NOMO-1 (cell line): Measurements from ENCODE around the gene SLC44A5.
A peak's percentile ranks its signal among the peaks of the same experiment; 100 is the strongest.
"Not testable (repeated sequence)": the region's sequence is repeated elsewhere in the genome, so short reads cannot be mapped to it uniquely, and the experiment has no call there.

ENCODE experiments used
- DNase-seq, 2 experiments: peaks; one replicate each; lab custom pipeline; 2025; ENCODE audit not compliant: unreplicated experiment in 2 of 2; lab: John Stamatoyannopoulos, UW

SLC44A5 gene

DNA sequence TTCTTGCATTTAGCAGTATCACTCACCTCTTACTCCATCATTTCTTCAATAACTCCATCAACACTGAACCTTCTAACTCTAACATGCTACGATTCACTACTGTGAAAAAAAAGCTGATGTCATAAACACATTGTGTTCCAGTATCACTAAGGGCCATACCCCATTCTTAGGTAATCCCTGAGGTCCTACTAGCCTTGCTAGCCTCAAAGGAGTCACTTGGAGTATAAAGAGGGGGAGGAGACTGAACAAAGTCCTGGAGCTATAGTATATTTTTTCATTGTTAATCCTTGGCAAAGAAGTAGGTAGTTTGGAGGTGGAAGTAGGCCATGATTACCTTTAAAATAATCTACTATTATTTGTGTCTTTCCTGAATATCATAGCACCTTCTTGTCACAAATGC is at the start of gene SLC44A5:
TSS of gene SLC44A5 (minus strand) at position 101 of the 400 bp plus-strand sequence. CDS start 69,667 bp downstream, outside the sequence.
- DNase-seq = no peak

DNA sequence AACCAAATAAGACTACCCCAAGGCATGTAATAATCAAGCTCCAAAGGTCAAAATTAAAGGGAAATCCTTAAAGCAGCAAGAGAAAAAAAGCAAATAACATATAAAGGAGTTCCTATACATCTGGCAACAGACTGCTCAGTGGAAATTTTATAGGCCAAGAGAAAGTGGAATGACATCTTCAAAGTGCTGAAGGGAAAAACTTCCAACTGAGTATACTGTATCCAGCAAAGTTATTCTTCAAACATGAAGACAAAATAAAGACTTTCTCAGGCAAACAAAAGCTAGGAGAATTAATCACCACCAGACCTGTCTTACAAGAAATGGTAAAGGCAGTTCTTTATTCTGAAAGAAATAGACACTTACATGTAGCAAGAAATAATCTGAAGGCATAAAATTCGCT is 45.0 kb upstream of the SLC44A5 start:
- DNase-seq = no peak

DNA sequence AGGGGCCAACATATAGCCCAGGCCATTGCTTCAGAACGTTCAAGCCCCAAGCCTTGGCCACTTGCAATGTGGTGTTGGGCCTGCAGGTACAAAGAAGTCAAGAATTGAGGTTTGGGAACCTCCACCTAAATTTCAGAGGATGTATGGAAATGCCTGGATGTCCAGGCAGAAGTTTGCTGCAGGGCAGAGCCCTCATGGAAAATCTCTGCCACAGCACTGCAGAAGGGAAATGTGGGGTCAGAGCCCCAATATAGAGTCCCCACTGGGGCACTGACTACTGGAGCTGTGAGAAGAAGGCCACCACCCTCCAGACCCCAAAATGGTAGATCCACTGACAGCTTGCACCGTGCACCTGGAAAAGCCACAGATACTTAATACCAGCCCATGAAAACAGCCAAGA is 36.3 kb upstream of the SLC44A5 start:
- not testable (repeated sequence) for DNase-seq

DNA sequence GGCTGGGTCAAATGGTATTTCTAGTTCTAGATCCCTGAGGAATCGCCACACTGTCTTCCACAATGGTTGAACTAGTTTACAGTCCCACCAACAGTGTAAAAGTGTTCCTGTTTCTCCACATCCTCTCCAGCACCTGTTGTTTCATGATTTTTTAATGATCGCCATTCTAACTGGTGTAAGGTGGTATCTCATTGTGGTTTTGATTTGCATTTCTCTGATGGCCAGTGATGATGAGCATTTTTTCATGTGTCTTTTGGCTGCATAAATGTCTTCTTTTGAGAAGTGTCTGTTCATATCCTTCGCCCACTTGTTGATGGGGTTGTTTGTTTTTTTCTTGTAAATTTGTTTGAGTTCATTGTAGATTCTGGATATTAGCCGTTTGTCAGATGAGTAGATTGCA is 34.2 kb upstream of the SLC44A5 start:
- DNase-seq = not testable (repeated sequence)

DNA sequence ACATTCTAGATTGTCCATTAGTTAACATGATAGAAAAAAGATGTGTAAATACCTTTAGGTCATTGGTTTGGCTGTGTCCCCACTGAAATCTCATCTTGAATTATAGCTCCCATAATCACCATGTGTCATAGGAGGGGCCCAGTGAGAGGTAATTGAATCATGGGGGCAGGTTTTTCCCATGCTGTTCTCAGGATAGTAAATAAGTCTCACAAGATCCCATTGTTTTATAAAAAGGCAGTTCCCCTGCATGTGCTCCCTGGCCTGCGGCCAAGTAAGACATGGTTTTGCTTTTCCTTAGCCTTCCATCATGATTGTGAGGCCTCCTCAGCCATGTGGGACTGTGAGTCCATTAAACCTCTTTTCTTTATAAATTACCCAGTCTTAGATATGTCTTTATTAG is 32.5 kb upstream of the SLC44A5 start:
- DNase-seq = no peak

DNA sequence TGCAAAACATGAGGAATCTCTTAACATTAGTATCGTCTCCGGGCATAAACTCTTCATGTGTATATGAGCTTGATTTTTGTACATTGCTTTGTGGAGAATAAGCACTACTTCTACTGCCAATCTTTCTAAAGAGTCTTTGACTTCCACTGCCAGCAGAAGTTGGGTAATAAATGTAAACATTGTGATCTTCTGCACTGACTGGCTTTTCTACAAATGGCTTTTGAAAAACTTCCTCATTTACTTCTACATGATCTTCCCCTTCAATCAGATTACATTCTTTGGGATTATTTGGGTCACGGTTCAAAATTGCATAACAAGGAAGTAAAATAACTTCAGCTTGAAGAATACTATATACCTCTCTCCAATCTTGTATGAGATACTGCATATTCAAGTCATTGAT is 30.4 kb upstream of the SLC44A5 start:
- DNase-seq = peak in 1 of 2 experiments; percentile 30

DNA sequence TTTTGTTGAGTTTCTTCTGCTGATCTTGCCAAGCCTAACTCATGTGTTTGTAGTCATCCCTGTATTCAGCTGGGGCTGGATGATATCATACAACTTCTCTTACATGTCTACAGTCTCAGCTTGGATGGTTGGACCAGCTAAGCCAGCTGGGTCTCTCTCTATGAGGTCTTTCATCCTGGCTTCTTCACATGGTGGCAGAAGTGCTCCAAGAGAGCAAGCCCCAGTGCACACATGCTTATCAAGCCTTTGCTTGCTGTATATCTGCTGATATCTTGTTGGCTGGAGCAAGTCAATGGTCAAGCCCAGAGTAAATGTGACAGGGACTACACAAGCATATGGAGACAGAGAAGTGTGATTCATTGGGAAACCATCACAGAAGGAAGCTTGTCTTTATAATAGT is 29.2 kb upstream of the SLC44A5 start:
- no peak for DNase-seq

DNA sequence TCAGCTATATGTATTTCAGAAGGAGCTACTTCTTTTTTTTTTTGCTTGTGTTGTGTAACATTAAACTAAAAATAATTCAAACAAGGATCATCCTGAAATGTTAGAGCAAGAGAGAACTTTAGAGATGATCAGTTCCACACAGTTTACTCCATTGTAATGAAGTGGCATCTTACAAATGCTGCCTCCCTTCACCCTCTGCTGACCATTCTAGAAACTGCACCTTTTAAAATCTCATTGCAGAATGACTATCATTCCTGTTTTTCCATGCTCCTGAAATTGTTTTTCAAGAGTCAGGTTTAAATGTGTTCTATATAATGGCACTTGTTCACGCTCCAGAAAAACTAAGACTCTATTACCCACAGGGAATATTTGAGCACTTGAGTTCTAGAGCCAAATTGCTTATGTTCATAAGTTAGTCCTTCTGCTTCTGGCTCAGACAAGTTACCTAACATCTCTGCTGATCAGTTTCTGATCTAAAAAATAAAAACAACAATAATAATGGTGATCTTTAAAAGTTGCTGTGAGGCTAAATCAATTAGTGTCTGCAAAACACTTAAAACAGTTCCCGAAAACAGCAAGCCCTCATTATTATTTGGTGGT is 21.5 kb upstream of the SLC44A5 start:
- DNase-seq = peak in 1 of 2 experiments; percentile 22

DNA sequence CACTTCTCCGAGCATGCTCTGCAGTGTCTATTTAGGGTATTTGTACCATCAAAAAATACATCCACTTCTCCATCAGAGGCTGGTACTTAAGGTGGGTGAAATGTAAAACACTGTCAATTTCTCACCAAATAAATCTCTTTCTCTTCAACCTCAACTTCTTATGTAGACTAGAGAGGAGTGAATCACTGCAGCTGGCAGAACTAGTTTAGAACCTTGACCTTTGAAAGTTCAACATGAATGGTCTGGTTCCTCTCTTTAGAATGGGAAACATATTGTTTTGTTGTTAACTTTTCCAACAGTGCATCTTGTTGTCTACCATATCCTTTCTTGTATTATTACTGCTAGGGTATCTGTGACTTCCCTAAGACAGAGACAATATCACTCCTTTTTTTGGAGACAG is 20.1 kb upstream of the SLC44A5 start:
- DNase-seq = no peak

DNA sequence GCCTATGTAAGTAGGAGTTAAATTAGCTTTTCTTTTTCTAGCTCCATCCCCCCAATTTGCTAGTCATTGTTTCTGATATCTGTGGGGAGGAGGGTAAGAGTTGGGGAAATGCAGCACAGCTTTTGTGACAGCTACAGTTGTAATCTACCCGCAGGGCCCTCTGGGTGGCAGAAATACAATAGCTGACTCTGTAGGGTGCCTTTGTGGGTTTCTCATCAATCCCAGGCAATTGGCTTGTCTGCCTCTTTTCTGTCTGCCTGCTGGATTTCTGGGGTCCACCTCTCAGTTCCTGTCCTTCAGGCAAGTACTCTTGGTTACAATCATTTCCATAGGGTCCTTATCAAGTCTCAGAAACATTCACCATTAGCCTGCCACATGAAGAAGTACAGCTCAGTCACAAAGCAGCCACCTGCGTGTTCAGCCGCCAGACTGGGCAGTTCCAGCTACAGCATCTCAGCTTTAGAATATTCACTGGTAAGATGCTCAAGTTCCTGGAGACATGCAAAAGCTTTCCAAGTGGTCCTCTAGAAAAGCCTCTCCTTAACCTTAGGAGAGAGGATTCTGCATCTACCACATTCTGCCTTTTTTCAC is 19.2 kb upstream of the SLC44A5 start:
- DNase-seq = no peak

DNA sequence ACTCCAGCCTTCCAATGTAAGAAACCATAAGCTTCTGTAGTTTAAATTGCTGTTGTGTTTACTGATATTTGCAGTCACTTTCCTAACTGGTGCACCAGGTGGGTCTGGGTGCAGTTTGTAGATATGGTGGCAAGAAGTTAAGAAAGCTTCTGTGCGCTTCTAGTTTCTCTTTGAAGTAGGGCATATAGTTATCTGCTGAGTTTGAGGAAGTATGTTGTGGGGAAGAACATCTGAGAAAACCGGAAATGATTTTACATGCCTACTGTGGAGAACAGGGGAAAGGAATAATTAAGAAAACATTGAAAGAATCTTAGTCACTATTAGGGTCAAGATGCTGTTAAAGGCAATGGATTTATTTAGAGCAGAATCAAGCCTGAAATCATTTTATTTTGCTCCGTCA is 14.9 kb upstream of the SLC44A5 start:
- peak in 1 of 2 experiments; percentile 4 for DNase-seq

DNA sequence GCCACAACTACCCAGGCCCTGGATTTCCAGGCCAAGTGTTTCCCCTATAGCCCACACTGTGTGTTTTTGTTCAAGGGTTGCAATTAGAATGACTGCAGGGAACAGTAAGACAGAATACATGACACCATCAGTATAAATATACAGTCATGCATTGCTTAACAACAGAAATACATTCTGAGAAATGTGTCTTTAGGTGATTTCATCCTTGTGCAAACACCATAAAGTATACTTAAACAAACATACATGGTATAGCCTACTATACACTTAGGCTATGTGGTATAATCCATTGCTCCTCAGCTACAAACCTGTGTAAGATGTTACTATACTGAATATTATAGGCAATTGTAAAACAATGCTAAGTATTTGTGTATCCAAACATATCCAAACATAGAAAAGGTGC is 7.5 kb upstream of the SLC44A5 start:
- no peak for DNase-seq

DNA sequence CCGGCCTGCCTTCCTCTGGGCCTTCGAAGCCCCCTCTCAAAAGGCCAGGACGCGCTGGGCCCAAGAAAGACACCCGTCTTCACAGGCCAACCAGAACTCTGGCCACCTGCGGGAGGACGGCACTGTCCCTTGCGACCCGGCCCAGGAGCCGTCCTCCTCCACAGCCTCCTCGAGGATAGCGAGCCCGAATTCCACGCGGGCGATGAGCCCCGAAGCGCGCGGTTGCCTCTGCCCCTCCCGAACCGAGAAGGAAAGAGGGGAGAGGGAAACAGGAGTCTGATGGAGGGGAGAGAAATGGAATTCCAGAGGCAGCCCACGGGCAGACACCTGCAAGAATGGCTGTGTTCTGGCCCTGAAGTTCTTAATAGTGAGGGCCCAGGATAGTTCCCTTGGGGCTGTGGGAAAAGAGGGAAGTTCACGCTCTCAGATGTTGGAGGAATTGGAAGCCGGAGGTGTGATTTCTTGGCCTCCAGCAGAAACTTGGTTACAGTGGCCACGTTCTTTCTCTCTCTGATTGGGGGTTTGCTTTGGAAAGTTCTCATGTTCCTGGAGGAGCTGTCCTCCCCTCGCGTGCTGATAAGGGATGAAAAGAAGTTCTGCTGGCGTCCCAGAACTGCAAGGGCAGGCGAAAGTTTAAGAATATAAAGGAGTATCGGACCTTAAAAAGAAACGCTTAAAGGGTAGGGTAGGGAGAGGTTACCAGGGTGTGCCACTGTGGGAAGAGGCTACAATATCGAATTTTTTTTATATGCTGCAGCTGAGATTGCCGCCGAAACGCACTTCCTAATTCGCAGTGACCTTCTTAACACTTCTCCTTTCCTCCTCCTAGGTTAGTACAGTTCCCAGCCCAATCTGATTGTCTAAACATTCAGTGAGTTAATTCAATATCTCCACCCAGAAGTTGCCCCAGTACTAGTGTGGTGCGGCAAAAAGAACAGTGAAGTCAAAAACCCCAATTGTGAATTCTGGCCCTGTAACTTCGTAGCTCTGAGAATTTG is 5.8 kb upstream of the SLC44A5 start:
- peak in 1 of 2 experiments; percentile 2 for DNase-seq

DNA sequence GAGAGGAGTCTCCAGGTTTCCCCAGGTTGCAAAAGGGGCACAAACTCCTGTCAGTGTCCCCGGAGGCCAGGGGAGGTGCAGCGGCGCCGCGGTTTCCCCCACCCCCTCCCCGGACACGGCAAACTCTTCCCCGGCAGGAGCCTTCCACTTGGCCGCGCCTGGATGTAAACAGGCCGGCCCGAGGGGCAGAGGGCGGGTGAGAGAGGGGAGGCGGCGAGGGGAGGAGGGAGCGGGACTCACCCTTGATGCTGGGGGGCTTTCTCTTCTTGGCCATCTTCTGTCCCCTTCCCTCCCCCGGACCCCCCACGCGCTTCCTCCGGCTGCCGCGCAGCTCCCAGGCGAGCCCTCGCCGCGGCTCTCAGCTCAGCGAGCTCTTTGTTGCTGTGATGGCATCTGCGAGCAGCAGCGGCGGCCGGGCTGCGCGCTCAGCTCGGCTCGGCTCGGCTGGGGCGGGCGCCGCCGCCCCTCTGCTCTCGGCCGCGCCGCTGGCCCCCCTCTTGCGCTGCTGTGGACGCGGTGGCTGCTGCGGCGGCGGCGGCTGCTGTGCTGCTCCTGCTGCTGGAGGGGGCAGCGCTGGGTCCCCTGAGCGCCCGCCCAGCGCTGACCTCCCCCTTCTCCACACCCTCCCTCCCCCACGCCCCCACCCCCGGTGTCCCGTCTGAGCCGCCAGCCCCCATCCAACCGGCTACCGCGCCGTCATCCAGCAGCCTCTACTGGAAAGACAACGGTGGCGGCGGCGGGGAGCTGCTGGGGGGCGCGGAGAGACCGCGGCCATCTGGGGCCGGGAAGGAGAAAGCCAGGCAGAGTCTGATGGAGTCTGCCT is 4.9 kb upstream of the SLC44A5 start:
- DNase-seq = no peak

DNA sequence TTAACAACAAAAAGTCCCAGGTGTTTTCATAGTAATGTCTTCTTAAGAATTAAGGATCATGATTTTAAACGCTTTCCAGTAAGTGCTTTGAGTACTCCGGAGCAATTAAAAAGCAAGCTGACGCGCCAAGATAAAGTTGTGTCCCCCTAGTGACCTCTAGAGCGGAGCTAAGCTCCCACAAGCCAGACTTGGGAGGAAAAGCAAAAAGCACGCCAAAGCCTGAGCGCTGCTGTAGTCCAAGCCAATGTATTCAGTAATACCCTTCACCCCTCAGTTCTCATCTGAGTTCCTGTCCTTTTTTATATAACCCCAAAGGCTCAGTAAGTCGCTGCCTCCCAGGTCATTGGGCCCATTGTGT is 3.5 kb upstream of the SLC44A5 start:
- no peak for DNase-seq

DNA sequence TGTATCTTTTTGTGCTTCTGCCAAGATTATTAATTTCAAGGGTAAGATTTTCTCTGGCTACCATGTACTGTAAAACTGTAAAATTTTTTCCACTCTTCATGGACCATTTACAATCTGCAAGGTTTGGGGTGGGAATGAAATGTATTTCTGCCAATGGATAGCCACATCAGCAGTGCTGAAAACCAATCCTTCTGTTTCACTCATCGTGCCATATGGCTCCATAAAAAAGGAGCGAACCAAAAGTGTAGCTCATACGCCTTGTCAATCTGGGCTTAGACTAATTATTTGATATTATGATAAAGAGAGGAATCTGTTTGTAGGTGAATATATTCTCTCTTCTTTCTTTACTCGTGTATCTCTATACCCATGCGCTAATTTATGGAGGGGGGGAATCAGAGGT is 3.0 kb upstream of the SLC44A5 start:
- DNase-seq = no peak

DNA sequence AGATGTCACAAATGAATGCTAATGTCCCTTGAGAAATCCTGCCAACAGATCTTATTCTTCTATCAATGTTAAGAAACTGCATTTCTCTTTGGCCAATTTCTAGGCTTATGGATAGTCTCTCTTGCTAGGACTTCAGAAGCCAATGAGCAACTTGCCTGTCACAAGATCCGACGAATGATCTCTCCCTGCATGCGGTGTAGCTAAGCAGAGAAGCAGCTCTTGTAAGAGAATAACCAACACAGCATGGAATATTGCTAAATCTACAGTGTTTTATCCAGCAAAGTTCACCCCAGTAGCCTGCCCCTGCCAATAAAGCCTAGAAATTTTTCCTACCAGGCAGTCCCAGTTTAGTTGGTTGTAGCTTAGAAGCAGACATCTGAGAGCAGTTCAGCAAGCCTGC is 2.1 kb upstream of the SLC44A5 start:
- DNase-seq = no peak

DNA sequence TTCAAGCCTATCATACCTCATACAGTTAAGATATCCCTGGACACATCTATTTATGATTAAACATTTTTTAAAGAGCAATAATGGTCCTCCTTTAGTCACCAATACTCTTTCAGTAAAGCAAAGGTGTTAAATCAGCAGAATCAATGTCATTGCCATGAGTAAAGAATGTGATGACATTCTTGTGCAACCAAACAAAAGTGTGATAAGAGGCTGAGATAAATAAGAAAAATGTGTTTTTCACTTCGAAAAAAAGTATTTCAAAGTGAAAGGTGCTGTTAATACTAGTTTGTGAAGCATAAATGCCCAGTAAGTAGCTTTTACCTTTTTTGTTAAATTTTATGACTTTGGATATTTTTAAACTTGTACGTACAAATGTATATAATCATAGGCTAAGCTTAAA is 8.4 kb downstream of the SLC44A5 start:
- DNase-seq = no peak

DNA sequence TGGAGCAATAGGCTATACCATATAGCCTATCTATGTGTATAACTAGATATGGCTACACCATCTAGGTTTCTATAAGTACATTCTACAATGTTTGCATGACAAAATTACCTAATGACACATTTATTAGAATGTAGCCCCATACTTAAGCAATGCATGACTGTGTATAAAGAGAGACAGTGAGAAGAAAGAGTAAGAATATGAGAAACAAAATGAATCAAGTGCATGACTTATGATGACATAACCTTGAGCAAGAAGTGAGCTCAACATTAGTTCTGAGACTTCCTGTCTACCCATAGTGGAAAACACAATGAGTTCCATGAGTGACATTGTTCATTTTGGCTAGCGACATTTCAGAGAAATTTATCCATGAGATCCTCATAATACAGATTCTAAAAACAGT is 10.1 kb downstream of the SLC44A5 start:
- DNase-seq = no peak

DNA sequence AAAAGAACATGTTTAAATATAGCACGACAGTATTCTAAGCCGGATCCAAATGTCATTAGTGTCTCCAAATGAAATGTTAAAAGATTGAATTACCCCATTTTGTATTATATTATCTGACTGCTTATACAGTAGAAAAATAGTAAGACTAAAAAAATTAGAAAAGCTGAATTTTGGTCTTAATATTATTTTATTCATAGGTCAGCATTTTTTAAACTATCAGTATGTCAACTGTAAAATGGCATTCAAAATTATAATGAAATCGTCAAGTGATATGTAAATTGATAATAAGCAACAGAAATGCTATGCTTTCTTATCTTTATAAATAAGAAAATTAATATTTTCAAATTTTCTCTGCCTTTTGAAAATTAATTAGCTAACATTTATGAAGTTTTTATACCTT is 16.6 kb downstream of the SLC44A5 start:
- no peak for DNase-seq

DNA sequence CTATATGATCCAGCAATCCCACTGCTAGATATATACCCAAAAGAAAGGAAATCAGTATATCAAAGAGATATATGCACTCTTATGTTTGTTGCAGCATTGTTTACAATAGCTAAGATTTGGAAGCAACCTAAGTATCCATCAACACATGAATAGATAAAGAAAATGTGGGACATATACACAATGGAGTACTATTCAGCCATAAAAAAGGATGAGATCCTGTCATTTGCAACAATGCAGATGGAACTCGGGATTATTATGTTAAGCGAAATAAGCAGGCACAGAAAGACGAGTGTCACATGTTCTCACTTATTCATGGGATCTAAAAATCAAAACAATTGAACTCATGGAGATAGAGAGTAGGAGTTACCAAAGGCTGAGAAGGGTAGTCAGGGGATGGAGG is 17.5 kb downstream of the SLC44A5 start:
- DNase-seq = not testable (repeated sequence)
